HCT116 (cell line): ENCODE data around the gene ABCA6. TPM values are rescaled to one million over a fixed set of nuclear protein-coding genes. Genes with fewer than 3 reads are reported as not detected.

Source experiments
- ATAC-seq: fragments of 200-7000 bp; cut with Tn5 transposase; 2 replicates; pipeline ENCODE4 v1.9.1; 2020; ENCODE audit warnings: mild to moderate bottlenecking, moderate library complexity
- BruUV-seq: library from RNA; stranded (reverse); fragments of 400-500 nt; replicated peaks from 2 replicates; lab custom pipeline; 2021; lab: Mats Ljungman, UMichigan
- CTCF ChIA-PET: fragments of 300-600 bp; sonication (Branson Sonifier 250); formaldehyde crosslinking; loops from one replicate; lab custom pipeline; 2021; ENCODE audit warnings: antibody characterized with exemption; lab: Charles Lee
- POLR2A ChIA-PET: fragments of 300-600, 350-600 bp; sonication (Branson Sonifier 250); formaldehyde crosslinking; loops from one replicate; lab custom pipeline; 2021; ENCODE audit warnings: antibody characterized with exemption; lab: Charles Lee
- RAD21 ChIA-PET, 2 experiments: fragments of 300-600 bp; sonication (Branson Sonifier 250); formaldehyde crosslinking; loops; one replicate each; lab custom pipeline; 2023; ENCODE audit warnings: low total read pairs in 2 of 2; ENCODE audit not compliant: uncharacterized antibody in 2 of 2, unreplicated experiment in 2 of 2, low non-redundant PET in 1 of 2; lab: Charles Lee
- DNase-seq: peaks from one replicate; pipeline ENCODE4 v3.0.0-alpha.2; 2010; ENCODE audit warnings: low read depth, low spot score
- H2AFZ ChIP-seq: fragments of 200-600 bp; shearing (Covaris generic), sonication (generic); 2 replicates; pipeline ENCODE4 v1.6.1; 2017; ENCODE audit warnings: low read depth, mixed run types, mixed read lengths, antibody characterized with exemption, low read length; ENCODE audit not compliant: poor library complexity, severe bottlenecking
- H3K27ac ChIP-seq: 2 replicates; pipeline ENCODE4 v1.5.1; 2012; ENCODE audit warnings: low read depth, low read length
- H3K27me3 ChIP-seq: fragments of 200-600 bp; sonication (generic); 2 replicates; pipeline ENCODE4 v1.6.1; 2016; ENCODE audit warnings: mixed run types, low read length, mixed read lengths; ENCODE audit not compliant: insufficient read depth
- H3K36me3 ChIP-seq, 2 experiments: fragments of 200-500 bp in 1 of 2; fragments of 200-600 bp in 1 of 2; sonication (Bioruptor generic) in 1 of 2; sonication (generic) in 1 of 2; 2 replicates each; pipeline versions ENCODE4 v1.5.1 to v1.6.1; 2014 to 2016; ENCODE audit warnings: low read length in 2 of 2, inconsistent platforms in 1 of 2, mixed read lengths in 1 of 2, mixed run types in 1 of 2; ENCODE audit not compliant: insufficient read depth in 2 of 2, control insufficient read depth in 1 of 2
- H3K4me1 ChIP-seq, 2 experiments: fragments of 200-600 bp in 1 of 2; sonication (generic) in 1 of 2; 2 replicates each; pipeline versions ENCODE4 v1.5.1 to v1.6.1; 2012 to 2017; ENCODE audit warnings: low read length in 2 of 2, inconsistent platforms in 1 of 2, mild to moderate bottlenecking in 1 of 2, mixed read lengths in 1 of 2, mixed run types in 1 of 2, moderate library complexity in 1 of 2; ENCODE audit not compliant: insufficient read depth in 2 of 2, control insufficient read depth in 1 of 2
- H3K4me2 ChIP-seq: fragments of 200-600 bp; sonication (generic); 2 replicates; pipeline ENCODE4 v1.6.1; 2017; ENCODE audit warnings: mixed run types, low read length, mixed read lengths
- H3K4me3 ChIP-seq, 2 experiments: fragments of 200-600 bp in 1 of 2; sonication (generic) in 1 of 2; replicated peaks in 1 of 2; 2 replicates each; pipeline ENCODE4 v1.5.1; 2011 to 2016; ENCODE audit warnings: low read length in 2 of 2, control low read depth in 1 of 2, low read depth in 1 of 2, mild to moderate bottlenecking in 1 of 2, mixed read lengths in 1 of 2, mixed run types in 1 of 2
- H3K79me2 ChIP-seq: fragments of 200-600 bp; sonication (generic); 2 replicates; pipeline ENCODE4 v1.6.1; 2017; ENCODE audit warnings: mild to moderate bottlenecking, mixed run types, low read length, moderate library complexity, mixed read lengths; ENCODE audit not compliant: insufficient read depth
- H3K9ac ChIP-seq: fragments of 200-600 bp; sonication (generic); 2 replicates; pipeline ENCODE4 v1.6.1; 2016; ENCODE audit warnings: low read length, mixed read lengths
- H3K9me2 ChIP-seq: fragments of 200-600 bp; sonication (generic), shearing (Covaris generic); 2 replicates; pipeline ENCODE4 v1.6.1; 2017; ENCODE audit warnings: mixed run types, mild to moderate bottlenecking, moderate library complexity; ENCODE audit not compliant: insufficient read depth
- H3K9me3 ChIP-seq, 2 experiments: fragments of 200-500 bp in 1 of 2; fragments of 200-600 bp in 1 of 2; sonication (Bioruptor generic) in 1 of 2; sonication (generic) in 1 of 2; 2 replicates each; pipeline ENCODE4 v1.6.1; 2014 to 2017; ENCODE audit warnings: low read length in 2 of 2, mixed read lengths in 2 of 2, inconsistent platforms in 1 of 2, low read depth in 1 of 2, mild to moderate bottlenecking in 1 of 2, mixed run types in 1 of 2, moderate library complexity in 1 of 2; ENCODE audit not compliant: control insufficient read depth in 1 of 2, insufficient read depth in 1 of 2
- H4K20me1 ChIP-seq: fragments of 200-600 bp; sonication (generic), shearing (Covaris generic); 2 replicates; pipeline ENCODE4 v1.6.1; 2017; ENCODE audit warnings: mixed run types, mild to moderate bottlenecking, moderate library complexity; ENCODE audit not compliant: insufficient read depth
- CBX3 ChIP-seq: IDR thresholded peaks from 2 replicates; pipeline ENCODE4 v1.6.1; 2012; ENCODE audit warnings: low read depth
- CEBPB ChIP-seq: IDR thresholded peaks from 2 replicates; pipeline ENCODE4 v1.6.1; 2012; ENCODE audit warnings: low read depth
- EGR1 ChIP-seq: IDR thresholded peaks from 2 replicates; pipeline ENCODE4 v1.6.1; 2012; ENCODE audit warnings: low read depth
- ELF1 ChIP-seq: IDR thresholded peaks from 2 replicates; pipeline ENCODE4 v1.6.1; 2012; ENCODE audit warnings: low read depth, borderline replicate concordance
- EZH2phosphoT487 ChIP-seq: fragments of 200-600 bp; IDR thresholded peaks from 2 replicates; pipeline ENCODE4 v1.6.1; 2018; ENCODE audit warnings: antibody characterized with exemption, borderline replicate concordance
- FOSL1 ChIP-seq: IDR thresholded peaks from 2 replicates; pipeline ENCODE4 v1.6.1; 2012; ENCODE audit warnings: low read depth
- JUND ChIP-seq: IDR thresholded peaks from 2 replicates; pipeline ENCODE4 v1.6.1; 2012
- POLR2A ChIP-seq: IDR thresholded peaks from 2 replicates; pipeline ENCODE4 v1.7.0; 2011; ENCODE audit warnings: borderline replicate concordance; ENCODE audit not compliant: insufficient read depth, insufficient read length; ENCODE audit errors: extremely low read depth
- POLR2AphosphoS5 ChIP-seq: IDR thresholded peaks from 2 replicates; pipeline ENCODE4 v1.6.1; 2011; ENCODE audit warnings: mild to moderate bottlenecking, low read depth, low read length, moderate library complexity
- SIN3A ChIP-seq: IDR thresholded peaks from 2 replicates; pipeline ENCODE4 v1.6.1; 2012; ENCODE audit warnings: low read depth
- SP1 ChIP-seq: IDR thresholded peaks from 2 replicates; pipeline ENCODE4 v1.6.1; 2012; ENCODE audit warnings: low read depth
- SRF ChIP-seq: IDR thresholded peaks from 2 replicates; pipeline ENCODE4 v1.6.1; 2012; ENCODE audit warnings: low read depth
- ZFX ChIP-seq: fragments of 450-650 bp; IDR thresholded peaks from 2 replicates; pipeline ENCODE4 v1.6.1; 2017
- ZNF274 ChIP-seq: fragments of 200-500 bp; sonication (Bioruptor generic); IDR thresholded peaks from 2 replicates; pipeline ENCODE4 v1.6.1; 2014; ENCODE audit warnings: mild to moderate bottlenecking, low read depth, low read length, inconsistent platforms
- intact Hi-C: fragments of 100-400 bp; cut with micrococcal nuclease; formaldehyde crosslinking; loops from 2 replicates; pipeline ENCODE4 v1.10.0; 2022
- total RNA-seq: library from RNA; stranded (reverse); gene quantifications from one replicate; pipeline ENCODE4 v1.2.1, GENCODE V29; 2021; ENCODE audit not compliant: unreplicated experiment
- TF ChIP-seq, protein P1 (sequence below): IDR thresholded peaks from 2 replicates; pipeline ENCODE4 v1.6.1; 2012; ENCODE audit warnings: low read depth
- TF ChIP-seq, protein P2 (sequence below): IDR thresholded peaks from 2 replicates; pipeline ENCODE4 v1.6.1; 2012
- TF ChIP-seq, protein P3 (sequence below), 3 experiments: fragments of 200-600 bp in 1 of 3; sonication (generic) in 1 of 3; IDR thresholded peaks in 2 of 3; conservative IDR thresholded peaks in 1 of 3; 2 replicates each; pipeline ENCODE4 v1.5.1; 2012 to 2017; ENCODE audit warnings: low read depth in 2 of 3, low read length in 2 of 3, antibody characterized with exemption in 1 of 3, borderline replicate concordance in 1 of 3, control low read depth in 1 of 3, mild to moderate bottlenecking in 1 of 3, mixed read lengths in 1 of 3, mixed run types in 1 of 3, moderate library complexity in 1 of 3; ENCODE audit not compliant: insufficient read depth in 1 of 3

Gene ABCA6
- total RNA-seq, 1 experiment from 2014 or later: 0.44 TPM

DNA sequence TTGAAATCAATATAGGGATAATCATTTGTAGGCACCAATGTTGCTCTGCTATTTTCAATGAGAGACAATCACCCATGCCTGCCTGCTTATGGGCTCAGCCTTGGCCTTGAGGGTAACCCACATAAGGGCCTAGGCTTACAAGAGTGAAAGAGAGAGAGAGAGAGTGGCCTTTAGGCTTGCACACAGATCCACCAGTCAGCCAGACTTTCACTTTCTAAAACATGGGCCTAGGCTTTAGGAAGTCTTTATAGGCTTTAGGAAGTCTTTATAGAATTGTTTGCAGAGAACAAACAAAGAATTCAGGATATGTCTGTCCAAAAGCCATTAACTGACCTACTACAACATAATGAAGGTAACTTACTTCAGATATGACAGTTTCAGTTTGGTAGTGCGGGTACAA lies 84.4 kb downstream of the ABCA6 start:
- Histone ChIP-seq H3K9me3 (no peaks in the 10 kb centered on the region), H3K79me2 (no peaks in the 10 kb centered on the region), H3K27ac (no peak overlapping the region), H3K9ac (no peak overlapping the region), H3K4me3 (no peak overlapping the region), H3K36me3 (no peaks in the 10 kb centered on the region), H2AFZ (no peak overlapping the region), H3K4me1 (no peaks in the 10 kb centered on the region), H4K20me1 (no peaks in the 10 kb centered on the region), H3K4me2 (no peak overlapping the region), H3K9me2 (no peaks in the 10 kb centered on the region), H3K27me3 (no peaks in the 10 kb centered on the region)
- no peak for DNase-seq
- TF ChIP-seq JUND: no peak
- no peak for TF ChIP-seq SRF
- TF ChIP-seq ELF1: no peak
- TF ChIP-seq ZNF274: no peak
- TF ChIP-seq ZFX: no peak
- no peak for TF ChIP-seq CEBPB
- ChIA-PET RAD21 (no interaction called here), CTCF (interaction anchor here (1.6 to 2.6 kb wide), 2 partner anchors 28 to 286 kb away, joined by 8 to 9 read pairs; no protein-coding TSS in a partner anchor), POLR2A (no interaction called here)
- intact Hi-C loops: no loop called here
- no peak for ATAC-seq
- BruUV-seq: no TSS peak

DNA sequence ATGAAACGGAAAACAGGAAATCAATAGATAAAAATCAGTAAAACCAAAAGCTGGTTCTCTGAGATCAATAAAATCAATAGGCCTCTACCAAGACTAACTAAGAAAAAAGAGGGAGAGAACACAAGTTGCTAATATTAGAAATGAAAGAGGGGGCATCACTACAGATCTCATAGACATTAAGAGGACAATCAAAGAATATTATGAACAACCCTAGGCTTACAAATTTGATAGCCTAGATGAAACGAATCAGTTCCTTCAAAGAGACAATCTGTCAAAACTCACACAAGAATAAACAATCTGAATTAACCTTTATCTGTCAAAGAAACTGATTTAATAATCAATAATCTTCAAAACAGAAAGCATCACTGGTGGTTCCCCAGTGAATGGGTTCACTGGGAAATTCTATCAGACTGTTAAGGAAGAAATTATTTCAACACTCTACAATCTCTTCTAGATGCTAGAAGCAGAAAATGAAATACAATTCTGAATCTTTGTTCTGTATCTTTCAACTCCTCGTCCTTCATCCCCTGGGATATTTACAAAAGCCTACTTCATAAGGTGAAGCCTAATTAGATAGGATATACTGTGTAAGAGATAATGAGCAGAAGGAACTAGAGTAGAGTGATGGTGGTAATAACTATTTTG lies 85.4 kb downstream of the ABCA6 start:
- no peaks in the 10 kb centered on the region for H3K79me2 ChIP-seq
- DNase-seq (no peak), ATAC-seq (no peak)
- ChIA-PET RAD21 (no interaction called here), POLR2A (no interaction called here), CTCF (no interaction called here)
- no peaks in the 10 kb centered on the region for H3K4me1 ChIP-seq
- H3K9me2 ChIP-seq: no peaks in the 10 kb centered on the region
- intact Hi-C loops: no loop called here
- H2AFZ ChIP-seq: no peak overlapping the region
- H3K4me3 ChIP-seq: no peak overlapping the region
- H3K27ac ChIP-seq: no peak overlapping the region
- no peak overlapping the region for H3K9ac ChIP-seq
- H3K27me3 ChIP-seq: no peaks in the 10 kb centered on the region
- no peaks in the 10 kb centered on the region for H4K20me1 ChIP-seq
- BruUV-seq: no TSS peak
- H3K9me3 ChIP-seq: no peaks in the 10 kb centered on the region
- H3K4me2 ChIP-seq: no peak overlapping the region
- H3K36me3 ChIP-seq: no peaks in the 10 kb centered on the region
- TF ChIP-seq EZH2phosphoT487 (no peak), ELF1 (no peak), JUND (no peak), ZFX (no peak), SIN3A (no peak), CBX3 (no peak), SP1 (no peak), CEBPB (no peak), POLR2A (no peak), EGR1 (no peak), FOSL1 (no peak), POLR2AphosphoS5 (no peak)
- TF ChIP-seq, protein P1, sequence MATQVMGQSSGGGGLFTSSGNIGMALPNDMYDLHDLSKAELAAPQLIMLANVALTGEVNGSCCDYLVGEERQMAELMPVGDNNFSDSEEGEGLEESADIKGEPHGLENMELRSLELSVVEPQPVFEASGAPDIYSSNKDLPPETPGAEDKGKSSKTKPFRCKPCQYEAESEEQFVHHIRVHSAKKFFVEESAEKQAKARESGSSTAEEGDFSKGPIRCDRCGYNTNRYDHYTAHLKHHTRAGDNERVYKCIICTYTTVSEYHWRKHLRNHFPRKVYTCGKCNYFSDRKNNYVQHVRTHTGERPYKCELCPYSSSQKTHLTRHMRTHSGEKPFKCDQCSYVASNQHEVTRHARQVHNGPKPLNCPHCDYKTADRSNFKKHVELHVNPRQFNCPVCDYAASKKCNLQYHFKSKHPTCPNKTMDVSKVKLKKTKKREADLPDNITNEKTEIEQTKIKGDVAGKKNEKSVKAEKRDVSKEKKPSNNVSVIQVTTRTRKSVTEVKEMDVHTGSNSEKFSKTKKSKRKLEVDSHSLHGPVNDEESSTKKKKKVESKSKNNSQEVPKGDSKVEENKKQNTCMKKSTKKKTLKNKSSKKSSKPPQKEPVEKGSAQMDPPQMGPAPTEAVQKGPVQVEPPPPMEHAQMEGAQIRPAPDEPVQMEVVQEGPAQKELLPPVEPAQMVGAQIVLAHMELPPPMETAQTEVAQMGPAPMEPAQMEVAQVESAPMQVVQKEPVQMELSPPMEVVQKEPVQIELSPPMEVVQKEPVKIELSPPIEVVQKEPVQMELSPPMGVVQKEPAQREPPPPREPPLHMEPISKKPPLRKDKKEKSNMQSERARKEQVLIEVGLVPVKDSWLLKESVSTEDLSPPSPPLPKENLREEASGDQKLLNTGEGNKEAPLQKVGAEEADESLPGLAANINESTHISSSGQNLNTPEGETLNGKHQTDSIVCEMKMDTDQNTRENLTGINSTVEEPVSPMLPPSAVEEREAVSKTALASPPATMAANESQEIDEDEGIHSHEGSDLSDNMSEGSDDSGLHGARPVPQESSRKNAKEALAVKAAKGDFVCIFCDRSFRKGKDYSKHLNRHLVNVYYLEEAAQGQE: no peak
- TF ChIP-seq, protein P2, sequence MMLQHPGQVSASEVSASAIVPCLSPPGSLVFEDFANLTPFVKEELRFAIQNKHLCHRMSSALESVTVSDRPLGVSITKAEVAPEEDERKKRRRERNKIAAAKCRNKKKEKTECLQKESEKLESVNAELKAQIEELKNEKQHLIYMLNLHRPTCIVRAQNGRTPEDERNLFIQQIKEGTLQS: no peak
- TF ChIP-seq, protein P3, sequence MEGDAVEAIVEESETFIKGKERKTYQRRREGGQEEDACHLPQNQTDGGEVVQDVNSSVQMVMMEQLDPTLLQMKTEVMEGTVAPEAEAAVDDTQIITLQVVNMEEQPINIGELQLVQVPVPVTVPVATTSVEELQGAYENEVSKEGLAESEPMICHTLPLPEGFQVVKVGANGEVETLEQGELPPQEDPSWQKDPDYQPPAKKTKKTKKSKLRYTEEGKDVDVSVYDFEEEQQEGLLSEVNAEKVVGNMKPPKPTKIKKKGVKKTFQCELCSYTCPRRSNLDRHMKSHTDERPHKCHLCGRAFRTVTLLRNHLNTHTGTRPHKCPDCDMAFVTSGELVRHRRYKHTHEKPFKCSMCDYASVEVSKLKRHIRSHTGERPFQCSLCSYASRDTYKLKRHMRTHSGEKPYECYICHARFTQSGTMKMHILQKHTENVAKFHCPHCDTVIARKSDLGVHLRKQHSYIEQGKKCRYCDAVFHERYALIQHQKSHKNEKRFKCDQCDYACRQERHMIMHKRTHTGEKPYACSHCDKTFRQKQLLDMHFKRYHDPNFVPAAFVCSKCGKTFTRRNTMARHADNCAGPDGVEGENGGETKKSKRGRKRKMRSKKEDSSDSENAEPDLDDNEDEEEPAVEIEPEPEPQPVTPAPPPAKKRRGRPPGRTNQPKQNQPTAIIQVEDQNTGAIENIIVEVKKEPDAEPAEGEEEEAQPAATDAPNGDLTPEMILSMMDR (IDR thresholded peaks at IDR 0.05 in 2 of 3, conservative IDR thresholded peaks at IDR 0.05 in 1 of 3; ENCODE audit: borderline replicate concordance in 1 of 3, insufficient read depth in 1 of 3, low read depth in 2 of 3, low read length in 2 of 3): no peak
